HG03196 (cell line): ENCODE results near the gene SLC28A2.
"Not testable (repeated sequence)": the region's sequence is repeated elsewhere in the genome, so short reads cannot be mapped to it uniquely, and the experiment has no call there.

Source experiments
- ATAC-seq: cut with Tn5 transposase; IDR thresholded peaks from one replicate; pipeline ENCODE4 v1.9.1; 2021; ENCODE audit not compliant: unreplicated experiment

SLC28A2 gene

GRCh38 chr15:45251888-45252287, at the start of gene SLC28A2:
TSS of gene SLC28A2 (plus strand) at chr15:45252234. CDS start at chr15:45253216, 982 bp downstream.
- no peak for ATAC-seq

GRCh38 chr15:45203182-45203581, 48.9 kb upstream of the SLC28A2 start:
- no peak for ATAC-seq

GRCh38 chr15:45205192-45205591, 46.8 kb upstream of the SLC28A2 start:
- ATAC-seq, result no peak

GRCh38 chr15:45212493-45212892, 39.5 kb upstream of the SLC28A2 start:
- ATAC-seq, result no peak

GRCh38 chr15:45221053-45221599, 30.9 kb upstream of the SLC28A2 start:
- no peak for ATAC-seq

GRCh38 chr15:45221967-45222366, 30.1 kb upstream of the SLC28A2 start:
- no peak for ATAC-seq

GRCh38 chr15:45224621-45225217, 27.3 kb upstream of the SLC28A2 start:
- ATAC-seq, result no peak

GRCh38 chr15:45225506-45226273, 26.3 kb upstream of the SLC28A2 start:
- ATAC-seq, result no peak

GRCh38 chr15:45228931-45229330, 23.1 kb upstream of the SLC28A2 start:
- no peak for ATAC-seq

- ATAC-seq, result no peak
Observed at GRCh38 chr15:45230245-45230965, 21.6 kb upstream of the SLC28A2 start.

GRCh38 chr15:45231132-45231531, 20.9 kb upstream of the SLC28A2 start:
- ATAC-seq, result no peak

GRCh38 chr15:45231864-45232562, 20.0 kb upstream of the SLC28A2 start:
- no peak for ATAC-seq

- no peak for ATAC-seq
Observed at GRCh38 chr15:45234562-45235235, 17.3 kb upstream of the SLC28A2 start.

GRCh38 chr15:45236806-45237205, 15.2 kb upstream of the SLC28A2 start:
- ATAC-seq, result not testable (repeated sequence)

- no peak for ATAC-seq
Observed at GRCh38 chr15:45242289-45242688, 9.7 kb upstream of the SLC28A2 start.

GRCh38 chr15:45249125-45249780, 2.8 kb upstream of the SLC28A2 start:
- no peak for ATAC-seq

- no peak for ATAC-seq
Observed at GRCh38 chr15:45253330-45253729, 1.3 kb downstream of the SLC28A2 start.

- ATAC-seq, result no peak
Observed at GRCh38 chr15:45254405-45254804, 2.4 kb downstream of the SLC28A2 start.

- not testable (repeated sequence) for ATAC-seq
Observed at GRCh38 chr15:45254824-45255223, 2.8 kb downstream of the SLC28A2 start.

GRCh38 chr15:45259796-45260195, 7.8 kb downstream of the SLC28A2 start:
- no peak for ATAC-seq
